Measurements from ENCODE around the gene ACTL9.

DNA sequence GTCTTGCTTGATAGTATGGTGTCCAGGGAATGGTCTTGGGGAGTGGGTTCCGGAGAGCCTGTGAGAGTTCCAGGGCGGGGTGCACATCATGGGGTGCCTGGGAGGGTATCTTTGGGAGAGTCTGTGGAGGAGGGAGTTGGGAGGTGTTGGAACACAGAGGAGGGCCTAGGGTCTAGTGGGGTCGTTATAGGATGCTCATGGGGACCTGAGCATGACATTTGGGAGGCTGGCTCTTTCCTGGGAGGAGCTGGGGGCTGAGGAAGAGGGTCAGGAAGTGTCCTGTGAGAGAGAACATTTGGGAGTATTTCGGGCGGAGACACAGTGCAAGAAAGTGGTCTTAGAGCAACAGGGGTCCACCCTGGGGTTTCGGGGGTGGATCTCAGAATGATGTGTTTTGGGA lies 2.7 kb downstream of the ACTL9 start:
- TF ChIP-seq, protein P1, sequence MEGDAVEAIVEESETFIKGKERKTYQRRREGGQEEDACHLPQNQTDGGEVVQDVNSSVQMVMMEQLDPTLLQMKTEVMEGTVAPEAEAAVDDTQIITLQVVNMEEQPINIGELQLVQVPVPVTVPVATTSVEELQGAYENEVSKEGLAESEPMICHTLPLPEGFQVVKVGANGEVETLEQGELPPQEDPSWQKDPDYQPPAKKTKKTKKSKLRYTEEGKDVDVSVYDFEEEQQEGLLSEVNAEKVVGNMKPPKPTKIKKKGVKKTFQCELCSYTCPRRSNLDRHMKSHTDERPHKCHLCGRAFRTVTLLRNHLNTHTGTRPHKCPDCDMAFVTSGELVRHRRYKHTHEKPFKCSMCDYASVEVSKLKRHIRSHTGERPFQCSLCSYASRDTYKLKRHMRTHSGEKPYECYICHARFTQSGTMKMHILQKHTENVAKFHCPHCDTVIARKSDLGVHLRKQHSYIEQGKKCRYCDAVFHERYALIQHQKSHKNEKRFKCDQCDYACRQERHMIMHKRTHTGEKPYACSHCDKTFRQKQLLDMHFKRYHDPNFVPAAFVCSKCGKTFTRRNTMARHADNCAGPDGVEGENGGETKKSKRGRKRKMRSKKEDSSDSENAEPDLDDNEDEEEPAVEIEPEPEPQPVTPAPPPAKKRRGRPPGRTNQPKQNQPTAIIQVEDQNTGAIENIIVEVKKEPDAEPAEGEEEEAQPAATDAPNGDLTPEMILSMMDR (IDR thresholded peaks at IDR 0.05), result no peak
- no peak for TF ChIP-seq POLR2A (IDR thresholded peaks at IDR 0.05)
